OCI-LY1 (cell line): Measurements from ENCODE around the gene PLOD2.

Experiments
- CTCF ChIP-seq: fragments of 200-600 bp; sonication (generic), shearing (Covaris generic); IDR thresholded peaks from 2 replicates; pipeline ENCODE4 v1.5.1; 2017; ENCODE audit warnings: mild to moderate bottlenecking, antibody characterized with exemption, low read length, moderate library complexity, mixed read lengths
- EZH2 ChIP-seq: fragments of 200-600 bp; sonication (generic), shearing (Covaris generic); IDR thresholded peaks from 2 replicates; pipeline ENCODE4 v1.8.0; 2017; ENCODE audit warnings: borderline replicate concordance, mixed run types, mild to moderate bottlenecking, antibody characterized with exemption, low read length, moderate library complexity, mixed read lengths

GRCh38 chr3:146136647-146137046 lies 24.3 kb downstream of the PLOD2 start:
- TF ChIP-seq CTCF (no peak), EZH2 (no peak)
